Dermis blood vessel endothelial cell (primary cell): ENCODE measurements around the gene BEND5. TPM values are rescaled to one million over a fixed set of nuclear protein-coding genes. Genes with fewer than 3 reads are reported as not detected.

Experiments used
- DNase-seq: peaks from one replicate; pipeline ENCODE4 v3.0.0; 2010
- total RNA-seq: library from RNA; depleted of rRNA; stranded (reverse); fragments of >200 nt; gene quantifications from 2 replicates; pipeline ENCODE4 v1.2.3, GENCODE V29; 2014

The BEND5 gene
- total RNA-seq, 1 donor from 2014 or later: 0.17 TPM

- no peak for DNase-seq
Measured at GRCh38 chr1:48678710-48679505, 97.8 kb downstream of the BEND5 start.
